DMS79 (cell line): Measurements from ENCODE around the gene RAE1.
A peak's percentile ranks its signal among the peaks of the same experiment; 100 is the strongest.

ENCODE experiments used
- DNase-seq: peaks from one replicate; lab custom pipeline; 2025; lab: John Stamatoyannopoulos, UW

The RAE1 gene

DNA sequence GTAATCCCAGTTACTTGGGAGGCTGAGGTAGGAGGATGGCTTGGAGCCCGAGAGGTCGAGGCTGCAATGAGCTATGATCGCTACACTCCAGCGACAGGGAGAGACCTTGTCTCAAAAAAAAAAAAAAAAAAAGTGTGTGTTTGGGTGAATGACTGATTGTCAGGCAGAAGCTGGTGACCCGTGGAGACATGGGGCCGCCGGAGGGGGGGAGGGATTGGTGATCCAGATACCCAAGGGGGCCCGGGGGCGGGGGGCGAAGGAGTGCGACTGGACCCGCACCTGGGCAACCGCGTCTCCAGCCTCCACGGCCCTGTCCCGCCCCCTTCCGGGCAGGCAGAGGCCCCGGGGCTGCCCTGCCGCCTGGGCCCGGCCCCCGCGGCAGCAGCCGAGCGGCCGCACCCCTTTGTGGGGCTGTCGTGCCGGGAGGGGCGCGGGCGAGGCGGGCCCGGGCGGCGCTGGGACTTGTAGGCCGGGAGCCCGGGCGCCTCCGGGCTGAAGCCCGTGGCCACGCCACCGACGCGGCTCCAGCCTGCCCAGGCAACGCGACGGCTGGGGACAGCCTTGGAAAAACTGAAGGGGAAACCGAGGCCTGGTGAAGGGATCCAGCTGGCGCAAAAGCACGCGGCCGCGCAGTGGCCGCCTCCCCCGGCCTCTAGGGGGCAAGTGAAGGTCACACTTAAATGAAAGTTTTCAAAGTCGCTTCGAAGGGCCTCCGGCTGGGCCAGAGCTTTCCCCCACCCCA is 38.1 kb downstream of the RAE1 start:
- no peak for DNase-seq

DNA sequence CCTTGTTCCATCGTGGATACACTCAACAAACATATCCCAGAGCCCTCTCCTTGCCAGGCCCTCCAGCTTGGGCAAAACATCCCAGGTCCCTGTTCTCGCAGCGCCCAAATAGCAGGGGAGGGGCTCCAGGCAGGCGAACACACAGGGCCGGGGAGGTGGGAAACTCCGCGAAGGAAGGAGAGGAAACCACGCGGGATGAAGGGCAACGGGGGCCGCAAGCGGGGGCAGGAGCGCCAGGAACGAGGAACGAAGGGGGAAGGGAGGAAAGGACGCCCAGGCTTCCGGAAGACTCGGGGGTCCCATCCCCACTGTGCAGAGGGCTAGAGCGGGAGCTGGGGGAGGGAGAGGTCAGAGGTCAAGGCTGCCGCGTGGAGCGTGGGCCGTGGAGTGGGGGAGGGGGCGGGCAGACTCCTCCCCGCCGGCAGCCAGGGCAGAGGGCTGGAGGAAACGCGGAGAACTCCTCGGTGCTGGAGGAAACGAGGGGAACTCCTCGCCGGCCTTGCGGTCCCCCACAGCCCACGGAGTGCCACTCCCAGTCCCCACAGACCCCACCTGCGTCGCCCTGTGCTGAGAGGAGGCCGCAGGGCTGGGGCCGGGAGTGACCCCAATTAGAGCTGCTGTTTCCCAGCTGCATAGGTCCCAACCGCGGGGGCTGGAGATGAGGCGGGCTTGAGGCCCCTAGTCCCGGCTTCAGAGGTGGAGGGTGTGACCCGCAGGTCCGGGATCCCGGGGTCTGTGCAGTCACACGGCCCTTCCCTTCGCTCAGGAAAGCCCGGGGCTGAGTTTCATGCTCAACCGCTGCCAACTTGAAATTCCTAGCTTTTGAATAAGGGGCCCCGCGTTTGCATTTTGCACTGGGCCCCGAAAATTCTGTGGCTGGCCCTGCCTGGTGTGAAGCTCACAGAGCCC is 38.9 kb downstream of the RAE1 start:
- DNase-seq, result no peak

DNA sequence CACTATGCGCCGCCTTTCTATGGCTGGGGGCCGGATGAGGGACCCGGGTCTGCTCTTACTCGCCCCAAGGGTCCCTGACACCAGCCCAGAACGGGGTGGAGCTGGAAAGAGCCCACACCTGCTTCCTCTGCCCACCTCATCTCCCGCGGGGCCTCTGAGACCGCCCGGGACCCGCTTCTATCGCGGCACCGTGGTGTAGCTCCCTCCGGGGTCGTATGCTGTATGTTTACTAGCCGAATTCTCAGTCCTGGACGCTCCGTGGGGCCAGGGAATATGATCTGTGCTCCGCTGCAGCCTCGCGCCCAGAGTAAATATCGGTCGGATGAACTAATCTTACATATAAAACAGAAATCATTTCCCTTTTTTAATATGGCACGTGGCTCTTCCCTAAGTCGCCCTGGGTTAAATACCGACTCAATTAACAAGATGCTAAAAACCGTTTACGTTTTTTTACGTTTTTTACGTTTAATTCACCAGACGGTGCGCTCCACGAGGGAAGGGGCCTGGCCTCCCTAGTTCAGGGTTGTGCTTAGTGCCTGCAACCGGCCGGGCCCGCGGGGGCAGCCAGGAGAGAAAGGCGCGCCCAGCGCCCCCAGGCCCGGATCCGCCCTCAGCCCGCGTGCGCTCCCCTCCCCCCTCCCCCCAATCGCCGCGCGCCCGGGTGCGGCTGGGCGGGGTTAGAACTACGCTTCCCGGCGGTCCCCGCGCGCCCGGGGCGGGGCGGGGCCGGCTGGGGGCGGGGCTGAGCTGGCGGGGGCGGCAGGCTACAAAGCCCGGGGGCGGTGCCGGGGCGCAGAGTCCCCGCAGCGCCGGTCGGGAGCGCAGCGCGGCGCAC is 39.8 kb downstream of the RAE1 start, which contains the start of gene RBM38:
RBM38 (plus strand) TSS at position 793 of the 835 bp plus-strand sequence. CDS start 186 bp downstream, outside the sequence.
- DNase-seq, result no peak

DNA sequence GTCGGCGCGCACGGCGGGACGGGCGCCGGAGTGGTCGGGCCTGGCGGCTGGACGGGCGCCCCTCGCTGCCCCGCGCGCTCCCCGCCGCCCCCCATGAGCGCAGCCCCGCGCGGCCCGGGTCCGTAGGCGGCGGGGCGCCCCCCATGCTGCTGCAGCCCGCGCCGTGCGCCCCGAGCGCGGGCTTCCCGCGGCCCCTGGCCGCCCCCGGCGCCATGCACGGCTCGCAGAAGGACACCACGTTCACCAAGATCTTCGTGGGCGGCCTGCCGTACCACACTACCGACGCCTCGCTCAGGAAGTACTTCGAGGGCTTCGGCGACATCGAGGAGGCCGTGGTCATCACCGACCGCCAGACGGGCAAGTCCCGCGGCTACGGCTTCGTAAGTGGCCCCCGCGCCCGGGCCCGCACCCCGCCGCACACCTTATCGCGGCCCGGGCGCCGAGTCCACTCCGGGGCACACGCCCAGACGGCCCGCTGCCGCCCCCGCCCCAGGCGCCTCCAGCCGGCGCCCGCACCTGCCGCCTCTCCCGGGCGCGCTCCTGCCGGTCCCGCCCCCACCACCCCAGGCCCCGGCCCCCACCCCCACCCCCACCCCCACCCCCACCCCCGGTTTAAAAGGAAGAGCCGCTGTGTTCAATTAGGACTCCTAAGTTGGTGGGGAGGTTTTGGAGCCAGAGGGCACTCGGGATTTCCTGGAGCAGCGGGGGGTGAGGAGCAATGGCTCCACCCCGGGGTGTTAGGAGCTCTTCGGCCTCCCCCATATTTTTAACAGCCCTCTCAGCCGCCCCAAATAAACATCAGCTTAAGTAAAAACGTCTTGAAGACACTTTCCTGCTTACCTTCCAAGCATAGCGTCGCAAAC is 40.6 kb downstream of the RAE1 start:
- DNase-seq, result peak; percentile 15

DNA sequence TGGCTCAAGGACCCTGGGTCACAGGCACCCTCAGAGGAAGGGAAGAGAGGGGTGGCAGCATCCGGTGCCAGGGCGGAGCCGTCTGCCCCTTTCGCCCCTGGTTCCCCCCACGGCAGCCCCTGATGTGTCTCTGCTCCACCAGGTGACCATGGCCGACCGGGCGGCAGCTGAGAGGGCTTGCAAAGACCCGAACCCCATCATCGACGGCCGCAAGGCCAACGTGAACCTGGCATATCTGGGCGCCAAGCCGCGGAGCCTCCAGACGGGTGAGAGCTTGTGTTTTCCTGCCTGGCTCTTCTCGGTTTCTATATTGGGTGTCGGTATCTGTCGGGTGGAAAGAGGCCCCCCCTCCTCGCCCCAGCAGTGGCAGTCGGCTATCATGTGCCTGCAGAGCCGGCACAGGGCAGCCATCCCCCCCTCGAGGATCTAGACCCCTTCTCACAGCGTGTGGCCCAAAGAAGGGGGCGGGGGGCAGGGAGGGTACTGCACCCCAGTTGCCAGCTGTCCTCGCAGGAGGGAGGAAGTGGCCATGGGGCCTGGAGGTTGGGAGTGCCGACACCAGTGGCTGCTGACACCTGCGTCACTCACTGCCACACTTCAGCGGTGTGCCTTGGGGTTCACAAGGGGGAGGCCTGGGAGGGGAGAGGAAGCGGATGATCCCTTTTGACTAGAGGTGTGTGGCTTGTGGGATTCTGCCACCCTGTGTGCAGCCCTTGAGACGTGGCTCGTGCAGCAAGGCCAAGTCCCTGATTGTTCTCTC is 41.6 kb downstream of the RAE1 start:
- no peak for DNase-seq

DNA sequence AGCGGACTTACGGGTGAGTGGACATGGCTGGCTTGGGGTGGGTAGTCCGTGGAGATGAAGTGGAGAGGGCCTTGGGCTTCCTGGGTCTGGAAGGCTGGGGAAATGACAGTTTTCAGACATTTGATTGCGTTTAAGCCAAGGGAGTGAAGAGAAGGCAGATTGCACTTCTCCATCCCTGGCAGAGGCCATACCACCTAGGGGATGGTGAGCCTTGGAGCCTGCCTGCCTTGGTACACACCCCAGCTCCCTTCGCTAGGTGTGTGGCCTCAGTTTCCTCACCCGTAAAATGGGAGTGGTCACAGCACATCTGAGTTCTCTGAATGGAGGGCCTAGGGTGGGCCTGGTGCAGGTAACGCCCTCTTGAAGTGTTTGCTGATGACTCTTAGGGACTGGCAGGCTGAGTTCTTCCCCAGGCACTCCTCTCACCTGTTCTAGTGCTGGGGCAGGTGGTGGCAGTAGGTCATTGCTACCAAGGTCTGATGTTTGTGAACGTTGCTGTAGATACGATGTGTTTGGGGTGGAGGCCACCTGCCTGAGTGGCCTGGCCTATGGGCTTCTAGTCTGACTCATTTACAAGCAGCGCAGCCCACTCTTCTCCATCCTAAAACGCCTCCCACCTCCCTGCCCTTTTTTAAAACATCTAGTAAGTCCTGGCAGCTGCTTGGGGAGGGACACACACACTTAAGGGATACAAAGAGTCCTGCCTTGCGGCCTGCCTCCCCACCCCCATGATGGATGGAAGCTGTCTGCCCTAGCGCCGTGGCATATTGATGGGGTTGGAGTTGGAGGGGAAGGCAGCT is 42.5 kb downstream of the RAE1 start:
- DNase-seq, result peak; percentile 19

DNA sequence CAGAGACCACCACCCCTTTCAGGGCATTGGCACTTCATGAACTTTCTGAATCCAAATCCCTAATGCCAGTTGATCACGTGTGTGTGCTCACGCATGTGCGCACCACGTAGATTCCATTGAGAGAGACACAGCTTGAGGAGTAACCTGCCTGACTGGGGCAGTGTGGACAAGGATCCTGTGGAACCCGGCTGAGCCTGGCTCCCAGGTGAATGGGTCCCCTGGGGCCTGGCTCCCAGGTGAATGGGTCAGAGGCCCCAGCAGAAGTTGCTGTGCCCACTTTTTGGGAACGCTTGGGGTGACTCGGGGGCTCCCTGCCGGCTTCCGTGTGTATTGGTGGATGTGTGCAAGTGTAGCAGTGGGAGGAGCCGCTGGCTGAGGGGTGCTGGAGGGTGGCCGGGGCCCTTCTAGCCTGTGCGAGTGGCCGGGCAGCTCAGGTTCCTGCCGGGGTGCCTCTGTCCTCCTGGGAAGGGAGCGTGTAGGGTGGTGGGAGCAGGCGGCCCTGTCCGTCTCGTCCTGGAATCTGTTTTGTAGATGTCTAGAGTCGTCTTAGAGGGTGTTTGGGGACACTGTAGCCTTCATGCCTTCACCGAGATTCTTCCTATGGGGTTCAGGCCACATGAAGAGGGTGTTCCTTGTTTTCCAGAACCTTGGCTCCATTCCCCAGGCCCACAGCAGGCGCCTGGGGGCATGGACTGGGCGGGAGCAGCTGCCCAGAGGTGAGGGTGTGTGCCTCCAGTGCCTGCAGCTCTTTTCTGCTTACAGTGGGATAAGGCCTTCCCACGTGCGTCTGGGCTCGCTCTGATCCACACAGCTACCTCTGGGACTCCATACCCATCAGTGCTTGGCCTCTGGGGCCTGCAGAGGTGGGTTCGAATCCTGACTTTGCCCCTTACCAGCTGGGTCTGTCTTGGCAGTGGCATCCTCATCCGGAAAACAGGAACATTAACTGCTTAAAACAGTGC is 43.3 kb downstream of the RAE1 start:
- no peak for DNase-seq

DNA sequence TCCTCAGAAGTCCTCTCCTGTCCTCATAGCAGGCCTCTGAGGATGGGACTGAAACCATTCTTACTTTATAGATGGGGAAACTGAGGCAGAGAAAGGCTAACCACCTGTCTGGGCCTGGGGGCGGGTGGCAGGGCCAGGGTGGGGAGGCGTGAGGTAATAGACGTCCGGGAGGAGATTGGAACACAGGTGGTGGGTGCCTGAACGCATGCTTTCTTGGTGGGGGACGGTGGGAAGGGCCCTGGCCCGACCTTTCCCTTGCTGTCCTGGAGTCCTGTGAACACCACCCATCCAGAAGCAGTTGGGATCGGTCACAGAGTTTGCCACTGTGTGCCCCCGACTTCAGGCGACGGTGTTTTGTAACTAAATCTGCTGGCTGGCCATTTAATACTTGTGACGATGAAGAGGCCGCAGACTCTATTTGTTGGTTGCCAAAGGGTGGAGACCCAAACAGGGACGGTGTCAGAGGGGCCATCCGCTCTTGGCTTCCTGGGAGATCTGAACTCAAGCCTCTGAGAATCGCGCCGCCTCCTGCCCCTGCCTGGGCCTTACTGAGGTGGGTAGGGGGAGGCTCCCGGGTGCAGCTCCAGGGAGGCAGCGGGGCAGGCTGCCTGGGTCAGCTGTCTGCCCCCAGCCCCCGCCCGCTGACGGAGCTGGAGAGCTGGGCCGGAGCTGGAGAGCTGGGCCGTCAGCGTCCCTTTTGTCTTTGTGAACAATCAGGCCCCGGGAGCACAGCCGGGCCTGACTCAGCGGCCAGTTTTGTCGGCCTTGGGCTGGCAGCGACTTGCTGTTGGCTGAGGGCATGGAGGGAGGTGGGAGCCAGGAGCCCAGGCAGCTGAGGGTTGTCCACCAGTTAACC is 44.3 kb downstream of the RAE1 start:
- DNase-seq, result no peak

DNA sequence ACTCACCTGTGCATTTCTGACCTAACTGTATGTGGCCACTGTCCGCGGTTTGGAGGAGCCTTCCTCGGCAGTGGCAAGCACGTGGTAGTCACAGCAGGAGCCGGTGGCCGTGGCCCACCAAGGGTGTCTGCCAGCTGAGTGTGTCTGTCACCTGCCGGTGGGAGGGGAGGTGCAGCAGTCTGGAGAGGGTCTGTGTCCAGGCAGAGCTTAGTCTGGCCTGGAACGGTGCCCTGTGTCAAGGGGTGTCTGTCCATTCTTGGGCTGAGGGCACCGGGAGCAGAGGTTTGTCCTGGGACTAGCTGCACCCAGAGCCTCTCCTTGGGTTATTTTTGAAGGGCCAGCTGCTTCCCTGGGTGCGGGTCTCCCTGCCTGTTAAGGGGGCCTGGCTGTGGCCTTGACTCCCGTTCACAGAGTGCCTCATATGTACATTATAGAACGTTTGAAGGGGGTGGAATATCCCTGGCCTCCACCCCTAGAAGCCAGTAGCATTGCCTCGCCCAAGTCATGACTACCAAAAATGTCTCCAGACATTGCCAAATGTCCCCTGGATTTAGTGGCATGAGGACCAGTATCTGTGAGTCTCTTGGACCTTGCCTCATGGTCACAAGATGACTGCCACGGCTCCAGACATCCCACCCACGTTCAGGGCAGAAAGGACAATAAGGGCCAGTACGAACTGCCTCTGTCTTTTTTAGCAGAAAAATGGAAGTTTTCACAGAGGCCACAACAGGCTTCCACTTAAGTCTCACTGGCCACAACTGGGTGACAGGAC is 45.3 kb downstream of the RAE1 start:
- DNase-seq, result no peak

DNA sequence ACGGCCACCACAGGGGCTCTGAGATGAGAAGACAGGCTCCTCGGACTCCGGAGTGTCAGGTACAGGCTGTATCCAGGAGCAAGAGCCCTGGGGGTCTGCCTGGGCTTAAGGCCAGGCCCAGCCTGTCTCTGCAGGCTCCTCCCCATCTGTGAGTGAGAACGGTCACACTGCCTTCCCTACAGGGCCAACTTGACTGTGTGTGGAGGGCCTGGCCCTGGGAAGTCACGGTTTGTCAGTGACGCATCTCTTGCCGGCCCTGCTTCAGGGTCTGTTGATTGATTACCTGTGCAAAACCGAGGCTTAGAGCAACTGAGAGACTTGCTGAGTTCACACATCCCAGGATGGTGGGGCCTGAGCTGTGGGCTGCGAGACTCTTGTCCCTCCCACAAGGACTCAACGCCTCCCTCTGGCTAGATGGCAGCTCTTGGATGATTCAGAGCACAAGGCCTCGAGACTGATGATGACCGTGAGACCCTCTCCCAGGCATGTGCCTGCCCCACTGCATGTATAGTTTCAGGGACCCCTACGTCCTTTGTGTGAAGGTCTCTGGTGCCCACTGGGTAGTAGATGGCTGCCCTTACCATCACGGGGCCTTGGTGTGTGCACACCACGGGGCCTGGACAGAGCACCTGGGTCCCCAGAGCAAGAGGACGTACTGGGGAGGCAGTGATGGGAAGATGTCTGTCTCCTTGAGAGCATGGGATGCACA is 46.1 kb downstream of the RAE1 start:
- DNase-seq, result no peak

DNA sequence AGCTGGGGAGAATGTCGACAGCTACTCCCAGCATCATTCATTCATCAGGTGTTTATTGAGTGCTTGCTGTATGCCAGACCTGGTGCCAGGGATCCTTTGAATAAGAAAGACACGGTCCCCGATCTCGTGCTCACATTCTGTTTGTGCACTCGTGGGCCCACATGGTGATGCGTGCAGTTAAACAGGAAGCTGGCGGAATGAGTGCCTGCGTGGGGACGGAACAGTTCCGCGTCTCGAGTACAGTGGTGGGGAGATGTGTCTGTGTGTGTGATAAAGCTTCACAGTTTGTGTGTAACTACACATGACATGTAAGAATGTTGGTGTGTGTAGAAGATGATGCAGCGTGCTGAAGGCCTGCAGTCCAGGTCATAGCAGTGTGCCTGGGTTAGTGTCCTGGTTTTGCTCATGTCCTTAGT is 46.6 kb downstream of the RAE1 start:
- no peak for DNase-seq

DNA sequence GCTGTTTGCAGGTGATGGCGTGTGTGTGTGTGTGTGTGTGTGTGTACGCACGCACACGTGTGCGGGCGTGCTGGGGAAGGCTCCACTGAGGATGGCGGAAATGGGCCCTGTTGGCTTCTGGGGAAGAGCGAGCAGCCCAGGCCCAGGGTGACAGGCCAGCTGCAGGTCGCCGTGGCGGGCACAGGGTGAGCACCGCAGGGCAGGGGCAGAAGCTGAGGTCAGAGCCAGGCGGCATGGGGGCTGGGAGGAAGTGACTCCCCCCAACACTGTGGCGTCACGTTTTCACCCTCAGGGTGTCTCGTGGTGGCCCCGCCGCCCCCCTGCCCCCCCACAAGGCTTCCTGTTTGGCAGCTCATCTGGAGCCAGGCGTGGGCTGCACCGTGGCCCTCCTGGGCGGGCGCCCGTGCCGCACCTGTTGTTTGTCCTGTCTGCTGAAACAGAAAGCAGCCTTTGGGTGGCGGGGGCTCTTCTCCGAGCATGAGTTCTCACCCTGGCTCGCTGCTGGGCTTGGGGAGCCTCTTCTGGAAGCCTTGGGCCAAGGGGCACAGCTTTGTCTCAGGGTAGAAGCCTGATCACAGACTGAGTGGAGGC is 47.3 kb downstream of the RAE1 start:
- no peak for DNase-seq

DNA sequence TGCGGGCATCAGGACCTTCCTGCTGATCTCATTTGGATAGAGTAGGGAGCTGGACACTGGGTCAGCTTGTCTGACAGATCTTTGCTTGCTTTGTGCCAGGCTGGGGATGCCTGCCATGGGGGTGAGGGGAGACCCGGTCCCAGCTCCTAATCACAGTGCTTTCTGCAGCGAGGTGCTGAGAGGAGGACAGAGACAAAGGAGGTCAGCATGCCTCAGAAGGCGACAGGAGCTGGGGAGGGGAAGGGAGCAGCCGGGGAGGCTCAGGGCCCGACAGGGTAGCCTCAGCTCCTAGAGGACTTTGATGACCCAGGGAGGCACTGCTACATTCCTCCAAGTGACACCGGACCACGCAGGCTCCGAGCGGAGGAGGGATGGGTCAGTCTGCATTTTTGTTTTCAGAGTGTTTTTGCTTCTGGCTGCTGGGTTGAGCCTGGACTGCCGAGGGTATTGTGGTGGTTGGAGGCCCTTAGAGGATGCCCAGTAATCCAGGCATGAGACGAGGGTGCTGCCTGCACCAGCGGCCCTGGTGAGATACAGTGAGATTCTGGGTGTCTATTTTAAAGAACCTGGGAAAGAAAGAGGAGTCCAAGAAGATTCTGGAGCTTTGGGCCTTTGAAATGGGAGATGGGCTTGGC is 48.0 kb downstream of the RAE1 start:
- no peak for DNase-seq

DNA sequence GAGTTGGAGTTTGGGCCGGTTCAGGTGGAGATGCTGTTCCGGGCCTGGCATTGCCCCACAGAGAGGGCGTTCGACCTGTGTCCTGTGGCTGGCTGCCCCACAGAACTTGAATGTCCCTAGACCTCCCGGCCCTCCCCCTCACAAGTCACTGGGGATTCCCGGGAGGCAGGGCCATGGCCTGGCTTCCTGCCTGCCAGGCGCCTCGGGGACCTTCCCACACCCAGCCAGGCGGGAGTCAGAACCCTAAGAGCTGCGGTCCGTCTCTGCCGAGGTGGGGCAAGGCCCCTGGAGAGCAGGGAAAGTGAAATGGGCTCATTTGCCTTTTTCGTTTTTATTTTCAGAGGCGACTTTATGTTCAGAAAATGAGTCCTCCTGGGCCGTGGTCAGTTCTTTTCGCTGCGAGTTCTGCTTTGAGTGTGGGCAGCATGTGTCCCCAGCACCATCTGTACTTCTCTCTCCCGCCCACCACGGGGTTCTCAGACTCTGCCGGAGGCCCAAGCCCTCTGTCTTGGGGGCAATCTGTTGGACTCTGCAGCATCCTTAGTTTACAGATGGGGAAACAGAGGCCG is 48.6 kb downstream of the RAE1 start:
- no peak for DNase-seq

DNA sequence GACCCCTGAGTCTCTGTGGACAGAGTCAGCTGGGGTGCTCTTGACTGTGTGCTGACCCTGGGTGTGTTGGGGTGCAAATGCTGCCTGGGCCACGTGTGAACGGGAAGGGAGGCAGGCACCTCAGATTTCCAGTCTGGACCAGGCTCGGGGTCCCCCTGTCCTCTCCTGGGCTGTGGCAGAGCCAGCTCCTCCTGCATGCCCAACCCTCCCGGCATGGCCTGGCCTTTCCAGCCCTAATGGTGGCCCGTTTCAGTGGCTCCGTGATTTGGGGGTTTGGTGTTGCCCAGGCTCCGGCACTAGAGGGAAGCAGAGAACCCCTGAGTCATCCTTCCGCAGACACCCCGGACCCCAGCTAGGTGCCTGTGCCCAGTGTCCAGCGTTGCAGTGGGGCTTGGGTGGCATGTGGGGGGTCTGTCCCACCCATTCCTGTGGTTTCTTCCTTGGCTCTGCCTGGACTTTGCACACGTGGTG is 49.2 kb downstream of the RAE1 start:
- DNase-seq, result no peak
